Liver (tissue), 3 donors: ENCODE results near the gene IMMT.

Experiments used
- EGR1 ChIP-seq, 2 donors: IDR thresholded peaks; 2 replicates each; pipeline ENCODE4 v1.6.1; 2016 to 2018; ENCODE audit warnings: antibody characterized with exemption in 2 of 2, low read depth in 2 of 2
- GABPA ChIP-seq, 2 donors: IDR thresholded peaks in 1 of 2; conservative IDR thresholded peaks in 1 of 2; 2 replicates each; pipeline ENCODE4 v1.6.1; 2016; ENCODE audit warnings: antibody characterized with exemption in 2 of 2, mild to moderate bottlenecking in 1 of 2, moderate library complexity in 1 of 2
- HNF4G ChIP-seq: IDR thresholded peaks from 2 replicates; pipeline ENCODE4 v1.6.1; 2016; ENCODE audit warnings: antibody characterized with exemption
- JUND ChIP-seq, 2 donors: IDR thresholded peaks; 2 replicates each; pipeline ENCODE4 v1.6.1; 2016; ENCODE audit warnings: antibody characterized with exemption in 2 of 2
- RXRA ChIP-seq, 2 donors: IDR thresholded peaks; 2 replicates each; pipeline ENCODE4 v1.6.1; 2017 to 2018; ENCODE audit warnings: antibody characterized with exemption in 2 of 2, mild to moderate bottlenecking in 1 of 2
- SP1 ChIP-seq: IDR thresholded peaks from 2 replicates; pipeline ENCODE4 v1.6.1; 2018; ENCODE audit warnings: antibody characterized with exemption, mild to moderate bottlenecking
- TAF1 ChIP-seq: conservative IDR thresholded peaks from 2 replicates; pipeline ENCODE4 v1.6.1; 2016; ENCODE audit warnings: antibody characterized with exemption, mild to moderate bottlenecking
- TF ChIP-seq, protein P1 (sequence below): IDR thresholded peaks from 2 replicates; pipeline ENCODE4 v1.6.1; 2016; ENCODE audit warnings: antibody characterized with exemption
- TF ChIP-seq, protein P2 (sequence below): fragments of 150-350 bp; IDR thresholded peaks from 2 replicates; pipeline ENCODE4 v1.5.1; 2017; ENCODE audit warnings: improper control_type of control experiment, low read depth, low read length; ENCODE audit not compliant: missing input control
- TF ChIP-seq, protein P3 (sequence below): IDR thresholded peaks from 2 replicates; pipeline ENCODE4 v1.6.1; 2016; ENCODE audit warnings: antibody characterized with exemption, mild to moderate bottlenecking
- TF ChIP-seq, protein P4 (sequence below): IDR thresholded peaks from 2 replicates; pipeline ENCODE4 v1.6.1; 2016; ENCODE audit warnings: antibody characterized with exemption
- TF ChIP-seq, protein P5 (sequence below): IDR thresholded peaks from 2 replicates; pipeline ENCODE4 v1.6.1; 2016; ENCODE audit warnings: antibody characterized with exemption
- donor health status: healthy.
- donor health status: healthy.

DNA sequence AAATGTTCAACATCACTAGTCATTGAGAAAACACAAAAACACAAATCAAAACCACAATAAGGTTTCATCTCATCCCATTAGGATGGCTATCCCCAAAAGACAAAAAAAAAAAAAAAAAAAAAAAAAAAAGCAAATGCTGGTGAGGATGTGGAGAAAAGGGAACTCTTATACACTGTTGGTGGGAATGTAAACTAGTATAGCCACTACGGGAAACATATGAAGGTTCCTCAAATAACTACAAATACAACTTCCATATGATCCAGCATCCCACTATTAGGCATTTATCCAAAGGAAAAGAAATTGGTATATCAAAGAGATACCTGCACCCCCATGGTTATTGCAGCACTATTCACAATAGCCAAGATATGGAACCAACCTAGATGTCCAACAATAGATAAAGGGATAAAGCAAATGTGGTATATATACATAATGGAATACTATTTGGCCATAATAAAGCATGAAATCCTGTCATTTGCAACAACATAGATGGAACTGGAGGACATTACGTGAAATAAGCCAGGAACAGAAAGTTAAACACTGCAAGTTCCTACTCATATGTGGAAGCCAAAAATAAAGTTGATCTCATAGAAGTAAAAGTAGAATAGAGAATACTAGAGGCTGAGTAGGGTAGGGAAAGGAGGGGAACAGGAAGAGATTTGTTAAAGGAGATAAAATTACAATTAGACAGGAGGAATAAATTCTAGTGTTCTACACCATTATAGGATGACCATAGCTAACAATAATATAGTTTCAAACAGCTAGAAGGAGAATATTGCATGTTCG lies 98.0 kb downstream of the IMMT start:
- TF ChIP-seq, protein P1, sequence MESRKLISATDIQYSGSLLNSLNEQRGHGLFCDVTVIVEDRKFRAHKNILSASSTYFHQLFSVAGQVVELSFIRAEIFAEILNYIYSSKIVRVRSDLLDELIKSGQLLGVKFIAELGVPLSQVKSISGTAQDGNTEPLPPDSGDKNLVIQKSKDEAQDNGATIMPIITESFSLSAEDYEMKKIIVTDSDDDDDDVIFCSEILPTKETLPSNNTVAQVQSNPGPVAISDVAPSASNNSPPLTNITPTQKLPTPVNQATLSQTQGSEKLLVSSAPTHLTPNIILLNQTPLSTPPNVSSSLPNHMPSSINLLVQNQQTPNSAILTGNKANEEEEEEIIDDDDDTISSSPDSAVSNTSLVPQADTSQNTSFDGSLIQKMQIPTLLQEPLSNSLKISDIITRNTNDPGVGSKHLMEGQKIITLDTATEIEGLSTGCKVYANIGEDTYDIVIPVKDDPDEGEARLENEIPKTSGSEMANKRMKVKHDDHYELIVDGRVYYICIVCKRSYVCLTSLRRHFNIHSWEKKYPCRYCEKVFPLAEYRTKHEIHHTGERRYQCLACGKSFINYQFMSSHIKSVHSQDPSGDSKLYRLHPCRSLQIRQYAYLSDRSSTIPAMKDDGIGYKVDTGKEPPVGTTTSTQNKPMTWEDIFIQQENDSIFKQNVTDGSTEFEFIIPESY: no peak
- TF ChIP-seq EGR1 (IDR thresholded peaks at IDR 0.05; ENCODE audit: low read depth in 2 of 2): no peak
- TF ChIP-seq, protein P2, sequence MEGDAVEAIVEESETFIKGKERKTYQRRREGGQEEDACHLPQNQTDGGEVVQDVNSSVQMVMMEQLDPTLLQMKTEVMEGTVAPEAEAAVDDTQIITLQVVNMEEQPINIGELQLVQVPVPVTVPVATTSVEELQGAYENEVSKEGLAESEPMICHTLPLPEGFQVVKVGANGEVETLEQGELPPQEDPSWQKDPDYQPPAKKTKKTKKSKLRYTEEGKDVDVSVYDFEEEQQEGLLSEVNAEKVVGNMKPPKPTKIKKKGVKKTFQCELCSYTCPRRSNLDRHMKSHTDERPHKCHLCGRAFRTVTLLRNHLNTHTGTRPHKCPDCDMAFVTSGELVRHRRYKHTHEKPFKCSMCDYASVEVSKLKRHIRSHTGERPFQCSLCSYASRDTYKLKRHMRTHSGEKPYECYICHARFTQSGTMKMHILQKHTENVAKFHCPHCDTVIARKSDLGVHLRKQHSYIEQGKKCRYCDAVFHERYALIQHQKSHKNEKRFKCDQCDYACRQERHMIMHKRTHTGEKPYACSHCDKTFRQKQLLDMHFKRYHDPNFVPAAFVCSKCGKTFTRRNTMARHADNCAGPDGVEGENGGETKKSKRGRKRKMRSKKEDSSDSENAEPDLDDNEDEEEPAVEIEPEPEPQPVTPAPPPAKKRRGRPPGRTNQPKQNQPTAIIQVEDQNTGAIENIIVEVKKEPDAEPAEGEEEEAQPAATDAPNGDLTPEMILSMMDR: no peak
- TF ChIP-seq, protein P3, sequence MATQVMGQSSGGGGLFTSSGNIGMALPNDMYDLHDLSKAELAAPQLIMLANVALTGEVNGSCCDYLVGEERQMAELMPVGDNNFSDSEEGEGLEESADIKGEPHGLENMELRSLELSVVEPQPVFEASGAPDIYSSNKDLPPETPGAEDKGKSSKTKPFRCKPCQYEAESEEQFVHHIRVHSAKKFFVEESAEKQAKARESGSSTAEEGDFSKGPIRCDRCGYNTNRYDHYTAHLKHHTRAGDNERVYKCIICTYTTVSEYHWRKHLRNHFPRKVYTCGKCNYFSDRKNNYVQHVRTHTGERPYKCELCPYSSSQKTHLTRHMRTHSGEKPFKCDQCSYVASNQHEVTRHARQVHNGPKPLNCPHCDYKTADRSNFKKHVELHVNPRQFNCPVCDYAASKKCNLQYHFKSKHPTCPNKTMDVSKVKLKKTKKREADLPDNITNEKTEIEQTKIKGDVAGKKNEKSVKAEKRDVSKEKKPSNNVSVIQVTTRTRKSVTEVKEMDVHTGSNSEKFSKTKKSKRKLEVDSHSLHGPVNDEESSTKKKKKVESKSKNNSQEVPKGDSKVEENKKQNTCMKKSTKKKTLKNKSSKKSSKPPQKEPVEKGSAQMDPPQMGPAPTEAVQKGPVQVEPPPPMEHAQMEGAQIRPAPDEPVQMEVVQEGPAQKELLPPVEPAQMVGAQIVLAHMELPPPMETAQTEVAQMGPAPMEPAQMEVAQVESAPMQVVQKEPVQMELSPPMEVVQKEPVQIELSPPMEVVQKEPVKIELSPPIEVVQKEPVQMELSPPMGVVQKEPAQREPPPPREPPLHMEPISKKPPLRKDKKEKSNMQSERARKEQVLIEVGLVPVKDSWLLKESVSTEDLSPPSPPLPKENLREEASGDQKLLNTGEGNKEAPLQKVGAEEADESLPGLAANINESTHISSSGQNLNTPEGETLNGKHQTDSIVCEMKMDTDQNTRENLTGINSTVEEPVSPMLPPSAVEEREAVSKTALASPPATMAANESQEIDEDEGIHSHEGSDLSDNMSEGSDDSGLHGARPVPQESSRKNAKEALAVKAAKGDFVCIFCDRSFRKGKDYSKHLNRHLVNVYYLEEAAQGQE: no peak
- TF ChIP-seq, protein P4, sequence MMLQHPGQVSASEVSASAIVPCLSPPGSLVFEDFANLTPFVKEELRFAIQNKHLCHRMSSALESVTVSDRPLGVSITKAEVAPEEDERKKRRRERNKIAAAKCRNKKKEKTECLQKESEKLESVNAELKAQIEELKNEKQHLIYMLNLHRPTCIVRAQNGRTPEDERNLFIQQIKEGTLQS: no peak
- no peak for TF ChIP-seq SP1
- TF ChIP-seq JUND (IDR thresholded peaks at IDR 0.05): no peak
- no peak for TF ChIP-seq HNF4G
- TF ChIP-seq, protein P5, sequence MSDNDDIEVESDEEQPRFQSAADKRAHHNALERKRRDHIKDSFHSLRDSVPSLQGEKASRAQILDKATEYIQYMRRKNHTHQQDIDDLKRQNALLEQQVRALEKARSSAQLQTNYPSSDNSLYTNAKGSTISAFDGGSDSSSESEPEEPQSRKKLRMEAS: no peak
- no peak for TF ChIP-seq TAF1
- TF ChIP-seq GABPA (IDR thresholded peaks at IDR 0.05 in 1 of 2, conservative IDR thresholded peaks at IDR 0.05 in 1 of 2): no peak
- TF ChIP-seq RXRA (IDR thresholded peaks at IDR 0.05): no peak
